GM18861 (cell line): Measurements from ENCODE around the gene TLR10.
A peak's percentile ranks its signal among the peaks of the same experiment; 100 is the strongest.

Source experiments
- ATAC-seq: cut with Tn5 transposase; IDR thresholded peaks from one replicate; pipeline ENCODE4 v1.9.1; 2021; ENCODE audit not compliant: unreplicated experiment

TLR10 gene

DNA sequence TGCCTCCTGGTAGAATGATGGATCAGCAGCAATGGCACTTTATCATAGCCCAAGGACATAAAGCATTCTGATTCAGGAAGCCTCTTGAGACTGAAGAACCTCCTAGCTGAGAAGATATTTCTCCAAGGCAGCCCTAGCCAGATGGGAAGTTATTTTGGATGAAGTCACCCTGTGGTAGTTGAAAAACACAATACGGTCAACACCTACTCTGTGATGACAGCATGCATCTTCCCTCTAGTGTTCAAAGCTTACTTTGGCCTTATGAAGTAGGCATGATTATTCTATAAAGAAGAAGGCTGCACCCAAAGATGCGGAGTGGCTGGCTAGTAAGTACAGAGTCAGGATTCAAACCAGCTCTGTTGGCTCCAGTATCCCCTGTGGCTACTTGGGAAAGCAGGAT lies 47.9 kb downstream of the TLR10 start:
- no peak for ATAC-seq

GRCh38 chr4:38734446-38734845 lies 48.3 kb downstream of the TLR10 start:
- no peak for ATAC-seq

DNA sequence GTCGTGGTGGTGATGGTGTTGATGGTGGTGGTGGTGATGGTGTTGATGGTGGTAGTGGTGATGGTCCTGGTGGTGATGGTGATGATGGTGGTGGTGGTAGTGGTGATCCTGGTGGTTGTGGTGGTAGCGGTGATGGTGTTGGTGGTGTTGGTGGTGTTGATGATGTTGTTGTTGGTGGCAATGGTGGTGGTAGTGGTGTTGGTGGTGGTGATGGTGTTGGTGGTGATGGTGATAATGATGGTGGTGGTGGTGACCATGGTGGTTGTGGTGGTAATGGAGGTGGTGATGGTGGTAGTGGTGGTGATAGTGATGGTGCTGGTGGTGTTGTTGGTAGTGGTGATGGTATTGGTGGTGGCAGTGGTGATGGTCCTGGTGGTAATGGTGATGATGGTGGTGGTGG lies 49.1 kb downstream of the TLR10 start:
- ATAC-seq: no peak

DNA sequence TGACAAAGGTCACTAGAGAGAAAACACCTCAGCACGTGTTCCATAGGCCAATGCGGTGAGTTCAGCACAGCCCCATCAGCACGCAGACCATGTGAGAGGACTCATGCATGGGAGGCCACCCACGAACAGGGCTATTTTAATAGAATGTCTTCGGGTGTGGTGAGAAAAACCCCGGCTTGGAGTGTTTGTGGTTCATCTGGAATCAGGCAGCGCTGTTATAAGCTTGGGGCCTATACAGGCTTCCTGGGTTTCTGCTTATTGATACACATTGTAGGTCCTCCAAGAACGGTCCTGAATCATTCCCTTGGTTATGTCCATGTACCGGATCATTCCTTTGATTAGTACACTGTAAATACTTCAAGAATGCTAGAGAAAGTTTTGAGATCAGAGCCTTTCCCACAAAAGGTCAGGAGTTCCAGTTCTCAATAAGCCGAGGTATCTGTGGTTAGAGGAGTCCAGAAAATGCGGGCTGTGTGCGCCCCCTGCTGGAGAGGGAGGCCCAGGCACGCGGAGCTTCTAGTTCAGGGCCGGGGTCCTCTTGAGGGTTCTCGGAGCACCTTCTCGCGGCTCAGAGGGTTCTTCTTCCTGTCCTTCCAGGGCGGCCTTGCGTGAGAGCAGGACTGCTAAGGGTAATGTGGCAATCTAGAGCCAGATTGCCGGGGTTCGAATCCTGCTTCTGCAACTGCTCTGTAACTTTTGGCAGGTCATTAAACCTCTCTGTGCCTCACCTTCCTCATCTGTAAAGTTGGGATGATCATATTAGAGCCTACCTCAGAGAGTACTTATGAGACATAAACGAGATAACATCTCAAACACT lies 51.8 kb downstream of the TLR10 start:
- peak; percentile 82 for ATAC-seq

DNA sequence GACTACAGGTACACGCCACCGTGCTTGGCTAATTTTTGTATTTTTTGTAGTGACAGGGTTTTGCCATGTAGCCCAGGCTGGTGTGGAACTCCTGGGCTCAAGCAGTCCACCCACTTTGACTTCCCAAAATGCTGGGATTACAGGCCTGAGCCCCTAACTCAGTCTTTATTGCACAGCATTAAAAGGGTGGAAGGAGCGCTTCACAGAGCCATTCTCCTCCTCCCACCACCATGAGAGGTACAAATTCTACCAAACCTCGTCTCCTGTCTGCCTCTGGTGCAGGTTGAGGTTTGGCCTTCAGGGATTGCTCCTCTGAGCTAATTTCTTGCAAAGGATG lies 52.3 kb downstream of the TLR10 start:
- no peak for ATAC-seq

DNA sequence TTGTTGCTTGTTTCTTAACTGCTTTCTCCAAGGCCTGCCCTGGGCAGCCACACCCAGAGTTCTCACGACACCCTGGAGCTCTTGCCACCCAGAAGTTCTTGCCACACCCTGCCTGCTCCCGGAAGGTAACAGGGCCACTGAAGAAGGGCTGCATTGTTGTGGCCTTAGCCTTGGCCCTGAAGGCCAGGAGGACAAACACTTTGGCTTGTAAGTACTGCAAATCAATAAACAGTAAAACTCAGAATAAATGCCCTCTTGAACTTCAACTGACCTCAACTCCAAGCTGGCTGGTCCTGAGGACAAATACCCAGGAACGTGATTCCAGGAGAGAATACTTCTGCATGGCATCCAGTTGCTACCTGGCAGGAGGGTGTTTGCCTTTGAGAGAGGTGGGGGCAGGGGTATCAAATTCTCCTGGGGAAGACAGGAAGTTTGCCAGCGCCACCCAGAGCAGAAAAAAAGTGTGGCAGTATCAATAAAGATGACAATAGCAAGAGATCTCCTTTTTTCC lies 54.1 kb downstream of the TLR10 start:
- ATAC-seq: no peak

DNA sequence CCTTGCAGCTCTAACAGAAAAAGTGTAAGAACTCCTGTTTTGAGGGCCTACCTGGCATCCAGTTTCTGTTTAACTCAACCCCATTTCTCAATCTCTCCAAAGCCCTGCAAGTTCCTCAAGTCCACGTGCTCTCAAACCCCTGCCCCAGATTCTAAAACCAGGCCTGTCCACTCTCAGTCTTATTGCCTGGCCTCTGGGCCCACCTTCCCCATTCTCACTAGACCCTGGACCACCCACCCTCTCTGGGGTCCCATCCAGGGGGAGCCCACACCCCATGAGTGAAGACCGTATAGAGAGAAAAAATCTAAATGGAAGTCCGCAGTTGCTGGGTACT lies 58.3 kb downstream of the TLR10 start:
- no peak for ATAC-seq

DNA sequence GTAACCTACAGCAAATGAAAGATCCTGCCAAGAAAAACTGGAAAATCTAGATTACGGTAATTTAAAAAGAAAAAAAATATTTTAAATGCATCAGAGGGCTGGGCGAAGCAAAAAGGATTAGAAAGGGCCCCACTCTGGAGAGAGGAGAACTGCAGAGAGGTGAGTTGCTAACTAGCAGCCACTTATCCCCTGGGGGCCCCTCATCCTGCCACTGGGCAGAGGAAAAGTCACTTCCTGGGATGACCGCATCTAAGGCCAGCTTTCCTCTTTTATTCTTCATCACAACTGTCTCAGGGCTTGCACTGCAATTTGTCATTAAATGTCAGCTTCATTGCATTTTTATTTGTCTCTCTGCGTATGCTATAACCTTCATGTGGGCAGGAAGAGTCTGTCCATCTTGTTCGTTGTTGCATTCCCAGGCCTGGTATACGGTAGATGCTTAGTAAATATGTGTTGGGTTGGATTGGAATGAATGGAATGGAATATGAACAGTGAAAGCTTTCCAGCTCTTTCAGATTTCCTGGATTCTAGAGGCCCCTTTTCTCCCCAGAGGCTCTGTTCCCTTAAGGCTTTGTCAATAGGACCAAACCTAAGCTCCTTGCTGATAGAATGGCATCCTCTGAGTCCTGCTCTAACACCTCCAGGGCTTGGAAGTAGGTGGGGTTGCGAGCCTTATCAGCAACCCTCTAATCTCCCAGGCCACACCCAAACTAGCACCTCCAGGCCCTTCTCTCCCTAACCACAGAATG lies 58.9 kb downstream of the TLR10 start:
- ATAC-seq: no peak

DNA sequence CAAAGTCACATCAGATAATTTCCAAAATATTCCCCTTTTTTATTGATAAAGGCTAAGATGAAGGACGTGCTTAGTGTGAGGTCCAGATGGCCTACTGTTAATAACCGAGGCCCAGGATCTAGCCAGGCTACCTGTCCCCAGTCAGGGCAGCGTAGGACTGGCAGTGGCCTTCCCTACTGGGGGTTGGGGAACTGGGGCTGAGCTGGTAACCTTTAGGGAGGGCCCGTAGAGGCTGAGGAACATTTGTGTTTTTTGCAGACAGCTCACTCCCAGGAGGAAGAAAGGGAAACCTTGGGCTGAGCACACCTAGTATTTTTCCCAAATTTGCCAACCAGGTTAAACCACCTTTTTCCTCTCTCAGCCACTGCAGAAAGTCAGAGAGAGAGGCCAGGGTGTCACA lies 59.7 kb downstream of the TLR10 start:
- no peak for ATAC-seq
